EL (cell line): ENCODE measurements around the gene TNIP2.
A peak's percentile ranks its signal among the peaks of the same experiment; 100 is the strongest.

ENCODE experiments used
- DNase-seq: peaks from one replicate; pipeline ENCODE4 v3.0.0-alpha.2; 2016

The TNIP2 gene

GRCh38 chr4:2755821-2756690 lies at the start of gene TNIP2:
Gene TNIP2 (minus strand): TSS chr4:2756336. CDS start chr4:2756289, 47 bp downstream.
- DNase-seq: peak; percentile 85

GRCh38 chr4:2804973-2805501 lies 48.9 kb upstream of the TNIP2 start:
- no peak for DNase-seq

GRCh38 chr4:2804449-2804972 lies 48.4 kb upstream of the TNIP2 start:
- no peak for DNase-seq

- DNase-seq: no peak
Observed at GRCh38 chr4:2803624-2804448, 47.7 kb upstream of the TNIP2 start.

GRCh38 chr4:2802618-2803531 lies 46.7 kb upstream of the TNIP2 start:
- no peak for DNase-seq

- DNase-seq: peak; percentile 72
Observed at GRCh38 chr4:2800691-2801596, 44.8 kb upstream of the TNIP2 start.

- DNase-seq: no peak
Observed at GRCh38 chr4:2799971-2800690, 44.0 kb upstream of the TNIP2 start.

- no peak for DNase-seq
Observed at GRCh38 chr4:2799224-2799911, 43.2 kb upstream of the TNIP2 start.

GRCh38 chr4:2798399-2799223 lies 42.5 kb upstream of the TNIP2 start:
- DNase-seq: no peak

- no peak for DNase-seq
Observed at GRCh38 chr4:2797545-2798305, 41.6 kb upstream of the TNIP2 start.

GRCh38 chr4:2796849-2797544 lies 40.9 kb upstream of the TNIP2 start:
- DNase-seq: no peak

- peak; percentile 94 for DNase-seq
Observed at GRCh38 chr4:2795893-2796848, 40.0 kb upstream of the TNIP2 start.

GRCh38 chr4:2795300-2795892 lies 39.3 kb upstream of the TNIP2 start:
- DNase-seq: no peak

- DNase-seq: peak; percentile 88
Observed at GRCh38 chr4:2794486-2795299, 38.6 kb upstream of the TNIP2 start.
